SKM-1 treated with dmso at 0.1 percent for 144 hours (cell line): ENCODE results near the gene MAPKBP1.

ENCODE experiments used
- DNase-seq: peaks from one replicate; lab custom pipeline; 2025; ENCODE audit not compliant: unreplicated experiment; lab: John Stamatoyannopoulos, UW

The MAPKBP1 gene

DNA sequence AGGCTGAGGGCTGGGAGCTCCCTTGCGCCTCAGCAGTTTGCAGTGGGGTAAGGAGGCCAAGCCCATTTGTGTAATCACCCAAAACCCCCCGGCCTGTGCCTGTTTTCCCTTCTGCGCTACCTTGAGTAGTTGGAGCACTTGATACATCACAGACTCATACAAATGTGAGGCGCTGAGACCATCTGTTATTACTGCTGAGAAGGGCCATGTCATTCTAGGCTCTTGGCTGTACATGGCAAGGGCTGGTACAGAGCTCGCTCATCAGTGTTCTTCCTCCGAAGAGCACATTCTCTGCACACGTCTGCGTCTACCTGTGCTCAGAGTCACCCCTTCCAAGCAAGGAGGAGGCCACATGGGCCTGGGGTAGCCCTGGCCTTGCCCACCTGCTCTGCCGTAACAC, 73.7 kb downstream of the MAPKBP1 start:
- DNase-seq: no peak

DNA sequence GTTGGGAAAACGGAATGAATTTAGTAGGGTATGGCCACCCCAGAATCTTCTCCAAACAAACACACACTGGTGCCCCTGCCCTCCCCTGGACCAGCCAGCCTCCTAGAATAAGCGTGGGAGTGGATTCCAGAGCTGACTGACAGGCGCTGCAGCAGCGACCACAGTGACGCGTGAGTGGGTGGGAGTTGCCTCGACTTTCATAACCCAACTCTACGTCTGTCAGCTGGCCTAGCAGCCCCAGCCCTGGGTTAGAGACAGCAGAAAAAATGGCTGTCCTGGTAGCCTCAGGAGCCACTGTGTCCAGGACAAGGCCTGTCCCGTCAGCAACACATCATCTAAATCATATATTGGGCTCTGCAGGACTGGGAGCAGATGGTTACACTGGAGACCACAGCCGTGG, 74.3 kb downstream of the MAPKBP1 start:
- DNase-seq: no peak

DNA sequence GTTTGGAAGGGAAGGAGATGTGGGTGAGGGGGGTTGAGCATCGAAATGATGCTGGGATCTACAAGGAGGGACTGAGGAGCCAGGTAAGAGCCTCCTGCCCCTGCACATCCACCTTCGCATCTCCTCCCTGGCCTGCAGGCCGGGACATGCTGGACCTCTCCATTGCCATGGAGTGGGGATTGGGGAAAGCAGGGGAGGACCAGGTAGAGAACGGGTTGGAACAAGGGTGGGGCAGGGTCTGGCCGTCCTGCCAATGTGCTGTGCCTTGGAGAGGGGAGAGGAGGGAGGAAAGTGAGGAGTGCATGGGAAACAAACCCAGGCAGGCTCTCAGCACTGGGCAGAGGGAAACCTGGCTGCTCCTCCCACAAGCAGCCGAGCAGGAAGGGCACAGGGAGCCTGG, 74.9 kb downstream of the MAPKBP1 start:
- DNase-seq: no peak

DNA sequence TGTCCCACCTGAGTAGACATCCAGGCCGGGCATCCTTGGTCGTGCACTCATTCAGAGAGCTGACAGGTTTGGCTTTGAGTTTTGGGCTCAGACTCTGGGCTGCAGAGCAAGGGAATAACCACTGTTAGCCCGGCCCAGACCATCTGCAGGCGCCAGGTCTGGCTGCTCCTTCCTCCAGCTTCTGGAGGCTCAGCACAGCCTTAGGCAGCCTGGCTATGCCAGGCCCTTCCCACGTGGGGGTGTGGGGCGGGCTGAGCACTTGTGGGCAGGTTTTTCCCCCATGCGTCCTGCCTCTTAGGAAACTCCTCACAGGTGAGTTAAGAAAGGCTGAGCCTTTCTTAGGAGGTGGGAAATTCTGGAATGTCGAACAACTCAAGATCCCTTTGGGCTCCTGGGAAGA, 75.6 kb downstream of the MAPKBP1 start:
- no peak for DNase-seq

DNA sequence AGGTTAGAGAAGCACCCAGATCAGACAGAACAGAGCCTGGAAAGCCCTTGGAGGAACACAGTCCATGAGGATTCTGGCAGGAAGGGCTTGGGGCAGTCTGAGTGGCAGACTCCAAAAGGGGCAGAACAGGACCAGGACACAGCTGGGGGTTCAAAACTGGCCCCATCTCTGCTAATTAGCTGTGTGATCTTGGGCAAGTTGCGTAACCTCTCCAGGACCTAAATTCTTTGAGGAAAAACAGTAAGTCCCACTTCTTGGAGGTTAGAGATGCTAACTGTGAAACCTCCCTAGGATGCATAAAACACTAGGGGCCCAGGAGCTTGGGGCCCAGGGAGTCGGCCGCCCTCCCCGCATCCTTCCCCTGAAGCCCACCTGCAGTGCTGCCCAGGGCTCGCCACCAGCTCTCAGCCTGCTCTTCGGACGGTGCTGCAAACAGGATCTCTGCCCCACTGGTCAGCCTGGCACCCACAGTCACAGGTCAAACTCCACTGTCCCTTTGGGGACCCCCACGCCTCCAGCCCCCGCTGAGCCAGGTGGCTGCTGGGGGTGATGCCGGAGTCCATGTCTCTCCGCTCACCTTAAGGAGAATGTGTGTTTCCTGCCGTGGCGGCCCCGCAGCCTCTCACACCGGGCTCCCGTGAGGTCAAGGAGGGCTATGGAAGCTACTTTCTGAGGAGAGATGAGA, 76.3 kb downstream of the MAPKBP1 start:
- DNase-seq: no peak

DNA sequence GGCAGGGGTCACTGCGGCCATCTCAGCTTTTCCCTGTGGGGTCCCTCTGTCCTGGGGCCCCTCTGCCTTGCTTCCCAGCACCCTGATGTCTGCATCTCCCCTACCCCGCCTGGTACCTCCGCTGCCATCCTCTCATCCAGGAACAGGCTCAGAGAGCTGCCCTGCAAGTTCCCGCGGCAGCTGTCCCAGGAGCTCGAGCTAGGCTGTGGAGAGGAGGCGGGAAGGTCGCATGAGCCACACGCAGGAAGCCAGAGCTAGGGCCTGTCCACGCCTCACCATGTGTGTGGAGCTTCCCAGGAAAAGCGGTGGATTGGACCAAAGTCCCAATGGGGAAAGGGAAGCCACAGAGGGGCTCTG, 76.9 kb downstream of the MAPKBP1 start:
- no peak for DNase-seq

DNA sequence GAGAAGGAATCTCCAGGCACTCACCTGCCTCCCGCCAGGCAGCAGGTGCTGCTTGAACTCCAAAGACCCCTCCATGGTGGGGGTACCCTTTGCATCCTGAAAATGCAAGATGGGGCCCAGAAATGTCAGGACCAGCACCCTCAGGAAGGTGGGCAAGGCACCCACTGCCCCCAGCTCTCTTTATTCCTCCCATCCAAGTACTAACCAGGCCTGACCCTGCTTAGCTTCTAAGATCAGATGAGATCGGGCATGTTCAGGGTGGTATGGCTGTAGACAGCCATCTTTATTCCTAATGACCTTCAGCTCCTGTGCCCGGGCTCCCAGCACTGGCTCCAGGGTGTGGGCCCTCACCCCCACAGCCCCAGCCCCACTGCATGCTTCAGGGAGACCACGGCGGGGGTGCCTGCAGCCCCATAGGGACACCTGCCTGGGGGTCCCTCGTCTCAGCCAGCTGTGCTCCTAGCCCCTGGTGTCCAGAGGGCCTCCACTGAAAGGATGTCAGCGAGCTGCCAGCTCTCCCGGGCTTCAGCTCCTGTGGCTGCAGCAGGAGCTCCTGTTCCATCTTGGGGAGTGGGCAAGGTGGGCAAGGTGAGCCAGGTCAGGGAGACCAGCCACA, 77.6 kb downstream of the MAPKBP1 start:
- DNase-seq: no peak

DNA sequence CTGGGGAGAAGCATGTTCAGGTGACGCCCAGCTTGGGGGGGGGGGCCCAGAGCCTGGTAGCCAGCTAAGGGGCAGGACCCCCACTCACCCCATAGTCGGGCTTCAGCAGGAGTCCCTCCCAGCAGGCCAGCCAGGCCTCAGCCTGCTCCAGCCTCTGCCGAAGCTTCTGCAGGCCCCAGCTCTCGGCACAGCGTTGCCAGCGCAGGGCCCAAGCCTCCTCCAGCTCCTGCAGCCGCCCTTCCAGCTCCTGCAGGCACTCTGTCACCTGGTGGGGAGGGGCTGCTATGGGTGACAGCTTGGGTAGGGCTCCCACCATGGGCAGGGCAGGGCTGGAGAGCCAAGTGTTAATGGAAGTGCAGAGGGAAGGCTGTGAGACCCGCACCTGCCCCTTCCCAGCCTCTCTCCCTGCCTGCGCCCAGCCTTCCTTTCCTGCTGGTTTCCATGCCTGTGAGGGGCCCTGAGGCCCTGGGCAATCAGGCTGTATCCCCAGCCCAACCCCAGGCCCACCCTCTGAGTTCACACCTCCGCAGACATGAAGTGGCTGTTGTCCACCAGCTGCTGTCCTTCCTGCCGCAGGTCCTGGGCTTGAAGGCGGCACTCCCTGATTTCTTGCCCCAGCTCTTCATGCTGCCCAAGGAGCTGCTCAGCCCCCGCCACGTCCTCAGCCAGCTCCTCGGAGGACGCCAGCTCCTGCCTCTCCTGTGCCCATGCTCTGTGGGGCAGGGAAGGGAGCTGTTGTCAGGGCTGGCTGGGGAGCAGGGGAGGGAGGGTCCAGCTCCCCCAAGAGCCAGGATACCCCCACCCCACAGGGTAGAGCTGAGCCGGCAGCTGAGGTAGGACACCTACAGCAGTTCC, 78.7 kb downstream of the MAPKBP1 start:
- no peak for DNase-seq

DNA sequence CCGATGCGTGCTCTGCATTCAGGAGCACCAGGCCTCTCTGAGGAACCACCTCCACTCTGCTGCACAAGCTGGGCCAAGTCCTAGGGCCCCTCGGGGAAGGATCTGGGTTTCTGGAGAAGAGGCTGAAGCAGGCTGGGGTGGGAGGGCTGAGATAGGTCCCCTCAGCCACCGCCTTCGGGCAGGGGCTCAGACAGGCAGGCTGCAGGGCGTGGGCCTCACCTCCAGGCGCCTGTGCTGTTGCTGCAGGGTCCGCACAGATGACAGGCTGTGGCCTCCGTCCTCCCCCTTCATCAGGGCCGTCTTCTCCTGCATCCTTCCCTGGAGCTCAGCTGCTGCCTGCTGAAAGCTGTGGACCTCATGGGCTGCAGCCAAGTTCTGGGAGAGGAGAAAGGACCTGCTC, 79.5 kb downstream of the MAPKBP1 start:
- no peak for DNase-seq

DNA sequence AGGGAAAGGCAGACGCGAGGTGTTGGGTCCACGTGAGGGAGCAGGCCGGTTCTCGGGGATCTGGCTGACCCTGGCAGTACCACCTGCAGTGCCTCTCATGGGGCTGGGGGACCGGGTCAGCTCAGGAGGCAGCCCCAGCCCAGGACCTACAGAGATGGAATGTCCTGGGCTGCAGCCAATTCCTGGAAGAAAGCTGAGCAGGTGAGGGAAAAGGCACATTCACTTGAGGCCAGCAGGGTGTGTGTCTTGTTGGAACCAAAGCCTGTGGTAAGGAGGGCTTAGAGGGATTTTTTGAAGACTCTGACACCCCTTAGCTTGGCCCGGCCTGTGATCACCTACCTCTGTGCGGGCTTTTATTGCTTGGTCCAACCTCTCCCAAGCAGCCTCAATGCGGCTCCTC, 80.2 kb downstream of the MAPKBP1 start:
- no peak for DNase-seq

DNA sequence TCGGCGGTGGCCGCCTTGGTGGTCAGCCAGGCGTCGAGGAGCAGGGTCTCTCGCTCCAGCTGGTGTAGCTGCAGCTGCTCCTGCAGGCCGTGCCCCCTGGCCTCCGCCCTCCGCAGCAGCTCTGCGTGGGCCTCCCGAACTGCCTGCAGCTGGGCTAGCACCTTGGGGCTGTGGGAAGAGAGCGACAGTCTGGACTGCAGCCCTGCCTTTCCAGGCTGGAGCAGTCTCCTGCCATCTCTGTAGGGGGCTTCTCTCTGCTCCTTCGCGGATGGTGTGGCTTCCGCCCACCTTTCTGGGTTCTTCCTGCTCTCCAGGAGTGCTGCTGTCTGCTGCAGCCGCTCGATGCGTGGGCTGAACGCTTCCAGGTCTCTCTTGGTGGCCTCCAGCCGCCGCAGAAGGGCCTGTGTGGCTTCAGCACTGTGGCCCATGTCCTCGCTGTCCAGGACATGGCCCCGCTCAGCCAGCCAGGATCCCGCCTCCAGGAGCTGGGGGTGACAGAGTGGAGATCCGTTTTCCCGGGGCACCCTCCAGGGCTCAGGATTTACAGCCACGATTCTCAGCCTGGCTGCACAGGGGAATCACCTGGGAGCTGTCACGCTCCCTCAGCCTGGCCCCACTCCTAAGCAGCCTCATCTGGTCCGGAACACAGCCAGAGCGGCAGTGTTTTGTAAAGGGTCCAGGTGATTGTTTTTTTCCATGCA, 81.1 kb downstream of the MAPKBP1 start:
- no peak for DNase-seq

DNA sequence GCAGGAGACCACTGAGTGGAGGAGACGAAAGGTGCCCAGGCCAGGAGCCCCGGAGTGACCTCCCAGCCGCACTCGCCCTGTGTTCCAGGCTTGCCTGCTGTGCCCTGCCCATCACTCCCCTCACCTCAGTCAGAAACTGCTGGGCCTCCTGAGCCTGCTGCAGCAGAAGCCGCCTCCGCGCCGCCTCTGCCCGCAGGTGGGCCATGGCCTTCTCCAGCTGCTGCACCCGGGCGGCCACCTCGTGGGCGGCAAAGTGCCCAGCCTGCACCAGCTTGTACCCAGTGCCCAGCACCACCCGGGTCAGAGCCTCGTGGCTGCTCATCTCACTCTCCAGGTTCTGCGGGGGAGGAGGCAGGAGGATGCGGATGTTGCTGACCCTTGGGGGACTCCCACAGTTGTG, 82.0 kb downstream of the MAPKBP1 start:
- DNase-seq: no peak

DNA sequence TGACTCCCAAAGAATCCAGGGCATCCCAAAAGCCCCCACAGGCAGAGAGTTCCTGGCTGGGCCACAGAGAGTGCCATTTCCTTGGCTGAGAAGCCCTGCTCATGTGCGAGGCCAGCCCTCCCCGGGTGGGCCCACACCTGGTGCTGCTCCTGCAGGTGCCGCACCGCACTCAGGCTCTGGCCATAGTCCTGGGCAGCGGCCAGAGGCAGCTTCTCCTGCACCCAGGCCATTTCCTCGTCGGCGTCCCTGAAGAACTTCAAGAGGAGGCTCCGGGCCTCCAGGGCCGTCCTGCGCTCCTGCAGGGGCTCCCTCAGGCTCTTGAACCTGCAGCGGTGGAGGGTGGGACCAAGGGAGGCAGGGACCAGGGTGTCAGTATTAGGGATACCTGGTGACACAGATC, 82.4 kb downstream of the MAPKBP1 start:
- no peak for DNase-seq

DNA sequence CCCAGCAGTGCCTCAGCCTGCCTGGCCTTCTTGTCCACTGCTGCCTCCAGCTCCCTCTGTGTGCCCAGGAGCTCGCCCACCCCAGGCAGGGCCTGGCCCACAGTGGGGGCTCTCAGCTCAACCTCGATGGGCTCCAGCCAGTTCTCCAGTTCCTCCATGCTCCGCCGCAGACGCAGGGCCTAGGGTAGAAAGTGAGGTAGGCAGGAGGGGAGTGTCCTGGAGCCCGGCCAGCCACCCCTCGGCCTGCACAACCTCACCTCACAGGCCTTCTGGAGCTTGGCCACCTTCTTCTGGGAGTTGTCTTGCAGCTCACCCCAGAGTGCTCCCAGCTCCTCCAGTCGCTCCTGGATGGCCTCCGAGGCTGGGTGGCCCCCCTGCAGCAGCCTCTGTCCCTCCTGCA, 83.0 kb downstream of the MAPKBP1 start:
- DNase-seq: no peak

DNA sequence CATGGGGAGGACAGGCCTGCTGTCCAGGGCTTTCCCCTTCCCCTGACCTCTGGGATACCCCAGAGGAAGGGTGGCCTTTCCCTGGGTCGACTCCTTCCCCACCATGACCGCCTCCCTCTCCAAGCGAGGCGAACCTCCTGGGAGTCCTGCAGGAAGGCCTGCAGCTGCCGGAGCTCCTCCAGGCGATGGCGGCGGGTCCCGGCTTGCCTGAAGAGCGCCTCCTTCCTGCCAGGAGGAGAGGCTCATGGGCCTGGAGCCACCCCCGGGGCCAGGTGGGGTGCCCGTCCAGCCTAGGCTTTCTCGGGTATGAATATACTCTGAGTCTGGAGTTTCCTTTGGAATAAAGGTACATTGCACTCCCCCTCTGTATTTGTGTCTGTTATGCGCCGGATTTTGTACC, 84.5 kb downstream of the MAPKBP1 start:
- no peak for DNase-seq

DNA sequence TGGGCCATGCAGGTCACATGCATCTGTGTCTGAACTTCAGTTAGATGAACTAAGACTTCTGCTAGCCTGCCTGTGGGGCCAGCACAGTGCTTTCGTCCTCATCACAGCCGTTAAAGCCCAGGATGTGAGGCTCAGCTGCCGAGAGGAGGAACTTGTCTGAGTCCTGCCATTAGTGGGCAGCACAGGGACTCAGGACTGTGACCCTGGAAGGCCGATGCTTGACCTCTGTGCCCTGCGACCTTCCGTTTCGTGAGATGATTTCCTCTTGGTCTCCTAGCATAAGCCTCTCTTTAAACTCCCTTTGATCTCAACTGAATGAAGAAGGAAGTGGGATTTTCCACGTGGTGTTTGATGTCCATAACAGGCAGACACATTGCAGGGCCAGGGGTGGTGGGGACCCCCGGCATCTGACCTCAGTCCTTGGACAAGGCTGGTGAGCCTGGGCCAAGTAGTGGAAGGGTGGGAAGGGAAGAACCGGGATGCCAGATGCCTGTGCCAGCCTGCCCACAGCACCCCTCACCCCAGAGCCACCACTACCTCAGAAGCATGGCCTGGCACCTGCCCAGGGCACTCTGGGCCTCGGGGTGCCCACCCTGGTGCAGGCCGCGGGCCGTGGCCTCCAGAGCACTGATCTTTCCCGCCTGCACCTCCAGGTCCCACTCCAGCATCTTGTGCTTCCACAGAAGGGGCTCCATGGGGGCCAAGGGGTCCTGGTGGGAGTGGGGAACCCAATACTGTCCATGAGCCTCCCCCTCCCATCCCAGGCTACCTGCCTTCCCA, 86.0 kb downstream of the MAPKBP1 start:
- DNase-seq: peak; percentile 35

DNA sequence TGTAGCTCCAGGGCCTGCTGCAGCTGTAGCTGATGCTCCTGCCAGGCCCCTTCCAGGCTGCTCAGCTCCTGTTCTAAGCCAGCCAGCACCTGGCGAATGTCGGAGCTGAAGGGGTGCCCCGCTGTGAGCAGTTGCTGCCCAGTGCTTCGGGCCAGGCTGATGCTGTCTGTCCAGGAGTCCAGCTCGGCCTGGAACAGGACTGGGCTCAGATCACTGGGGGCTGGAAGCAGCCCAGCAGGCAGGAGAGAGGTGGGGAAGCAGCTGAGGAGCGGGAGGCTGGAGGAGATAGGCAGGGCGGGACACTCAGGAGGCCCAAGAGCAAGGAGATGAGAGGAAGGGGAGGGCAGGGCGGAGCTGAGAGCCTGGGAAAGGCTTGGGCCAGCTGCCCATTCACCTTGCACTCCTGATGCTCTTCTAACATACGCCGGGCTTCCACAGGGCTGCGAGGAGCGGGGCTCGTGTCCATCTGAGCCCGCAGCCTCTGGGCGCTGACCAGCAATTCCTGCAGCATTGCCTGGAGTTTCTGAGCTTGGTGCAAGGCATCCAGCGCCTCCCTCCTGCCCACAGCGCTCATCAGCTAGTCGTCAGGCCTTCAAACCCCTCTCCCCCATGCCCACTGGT, 87.6 kb downstream of the MAPKBP1 start:
- no peak for DNase-seq

DNA sequence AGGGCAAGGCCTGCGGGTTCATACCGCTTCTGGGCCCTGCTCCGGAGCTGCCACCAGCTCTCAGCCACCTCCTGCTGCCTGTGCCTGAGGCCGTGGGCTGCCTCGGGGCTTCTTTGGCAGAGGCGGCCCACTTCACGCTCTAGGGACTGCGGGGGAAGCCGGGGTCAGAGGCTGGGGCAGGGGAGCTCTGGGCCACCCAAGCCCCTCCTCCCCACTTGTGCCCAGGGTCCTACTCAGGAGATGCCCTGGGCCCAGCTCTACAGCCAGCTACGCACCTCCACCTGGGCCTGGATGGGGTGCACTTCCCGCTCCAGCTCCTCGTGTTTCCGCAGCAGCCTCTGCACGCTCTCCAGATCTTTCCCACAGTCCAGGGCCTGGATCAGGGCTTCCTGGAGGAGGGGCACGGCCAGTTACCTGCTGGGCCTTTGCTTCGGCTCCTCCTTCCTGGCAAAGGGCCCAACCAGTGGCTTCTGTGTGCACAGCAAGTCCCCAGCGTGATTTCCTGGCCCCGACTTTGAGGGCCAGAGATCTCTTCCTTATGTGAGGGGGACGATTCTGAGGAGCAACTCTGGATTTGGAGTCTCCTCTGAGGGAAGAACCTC, 88.3 kb downstream of the MAPKBP1 start:
- no peak for DNase-seq

DNA sequence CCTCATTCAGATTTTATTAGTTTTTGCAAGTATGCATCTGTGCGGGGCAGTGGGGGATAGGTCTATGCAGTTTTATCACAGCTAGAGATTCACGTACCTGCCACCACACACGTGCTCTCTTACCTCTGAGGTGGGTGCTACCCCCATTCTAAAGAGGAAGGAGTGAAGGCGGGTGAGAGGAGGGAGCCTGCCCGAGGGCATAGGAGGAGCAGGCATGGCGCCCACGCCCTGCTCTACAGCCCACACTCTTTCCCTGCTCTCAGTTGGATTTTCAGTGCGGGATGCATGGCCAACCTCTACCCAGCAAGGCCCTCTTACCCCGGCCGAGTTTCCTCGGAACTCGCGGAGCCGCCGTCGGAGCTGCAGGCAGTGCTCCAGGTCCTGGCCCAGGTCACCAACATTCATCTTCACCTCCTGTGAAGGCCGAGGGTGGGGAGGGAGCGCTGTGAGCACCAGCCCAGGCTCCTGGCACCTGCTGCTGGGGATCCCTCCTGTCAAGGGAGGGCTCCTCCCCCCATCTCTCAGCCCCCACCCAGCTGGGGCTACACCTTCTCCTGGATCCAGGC, 91.3 kb downstream of the MAPKBP1 start:
- no peak for DNase-seq

DNA sequence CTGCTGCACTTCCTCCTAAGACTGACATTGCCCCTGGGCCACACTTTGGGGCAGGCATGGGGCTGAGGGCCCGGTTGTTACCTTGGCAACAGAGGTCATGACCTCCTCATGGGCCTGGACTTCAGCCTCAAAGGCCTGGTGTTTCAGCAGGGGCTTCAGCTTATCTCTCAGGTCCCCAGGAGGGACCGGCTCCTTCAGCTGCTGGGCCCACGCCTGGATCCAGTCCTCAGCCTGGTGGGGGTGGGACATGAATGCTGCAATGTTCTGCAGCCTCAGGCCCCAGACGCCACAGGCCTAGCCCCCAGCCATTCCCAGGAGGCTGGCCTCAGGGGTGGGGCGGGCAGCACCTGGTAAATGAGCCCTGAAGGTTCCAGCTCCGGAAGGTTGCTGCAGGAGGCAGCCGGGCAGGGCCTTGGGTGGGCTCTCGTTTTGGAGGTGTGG, 92.0 kb downstream of the MAPKBP1 start:
- peak; percentile 33 for DNase-seq
